Body of pancreas (tissue), 4 donors: ENCODE results near the gene TMEM190.

Experiments
- CTCF ChIP-seq, 7 experiments: fragments of 450-650 bp in 4 of 7; fragments of 200-600 bp in 3 of 7; sonication (generic) in 3 of 7; IDR thresholded peaks; one replicate each; pipeline ENCODE4 v1.5.1; 2016 to 2019; ENCODE audit warnings: antibody characterized with exemption in 7 of 7
- POLR2A ChIP-seq, 3 donors: fragments of 450-650 bp; IDR thresholded peaks; one replicate each; pipeline ENCODE4 v1.6.1; 2016; ENCODE audit warnings: antibody characterized with exemption in 3 of 3, mild to moderate bottlenecking in 2 of 3

- TF ChIP-seq POLR2A (IDR thresholded peaks at IDR 0.05) = no peak
- TF ChIP-seq CTCF (IDR thresholded peaks at IDR 0.05) = no peak
Measured at GRCh38 chr19:55382522-55383054, 6.0 kb downstream of the TMEM190 start.
